ENCODE data around the gene P2RX2. TPM values are rescaled to one million over a fixed set of nuclear protein-coding genes. Genes with fewer than 3 reads are reported as not detected.
A peak's percentile ranks its signal among the peaks of the same experiment; 100 is the strongest.

P2RX2 gene
- polyA plus RNA-seq: 1 to 10 TPM; 1.4 to 2.2 TPM

- Histone ChIP-seq H3K27ac (ENCODE audit: low read depth in 2 of 2, low read length in 1 of 2) (no peak within 1 kb of the TSS), H3K4me3 (ENCODE audit: low read depth in 1 of 2, low read length in 2 of 2) (peak within 1 kb of the TSS in 1 of 2 donors; percentile 23), H3K36me3 (ENCODE audit: control insufficient read depth in 2 of 2, insufficient read depth in 2 of 2, low read length in 1 of 2) (no peaks in the 10 kb centered on the region), H3K4me1 (ENCODE audit: control insufficient read depth in 2 of 2, insufficient read depth in 2 of 2, low read length in 1 of 2) (peaks cover 15% of the 10 kb centered on the region in 2 donors), H3K27me3 (ENCODE audit: control insufficient read depth in 1 of 2, insufficient read depth in 2 of 2, low read length in 2 of 2) (peaks cover 2 to 19% of the 10 kb centered on the region in 2 donors), H3K9me3 (ENCODE audit: control insufficient read depth in 2 of 2, insufficient read depth in 1 of 2, low read depth in 1 of 2, low read length in 1 of 2) (peaks cover 0 to 11% of the 10 kb centered on the region in 2 donors)
- 2 to 5% methylated on average over 29 to 49 of the region's 49 CpGs for whole genome bisulfite sequencing, 2 donors
These were observed at the start of gene P2RX2 for GRCh38 chr12:132618683-132619043. P2RX2 (plus strand) TSS chr12:132618776; CDS start chr12:132618817, 41 bp downstream.

- WGBS, 2 donors: 88 to 90% methylated on average over 17 of the region's 17 CpGs
- no peaks in the 10 kb centered on the region for H3K27me3 ChIP-seq (ENCODE audit: control insufficient read depth in 1 of 2, insufficient read depth in 2 of 2, low read length in 2 of 2)
- no peaks in the 10 kb centered on the region for H3K4me1 ChIP-seq (ENCODE audit: control insufficient read depth in 2 of 2, insufficient read depth in 2 of 2, low read length in 1 of 2)
- H3K9me3 ChIP-seq (ENCODE audit: control insufficient read depth in 2 of 2, insufficient read depth in 1 of 2, low read depth in 1 of 2, low read length in 1 of 2): no peaks in the 10 kb centered on the region
- H3K36me3 ChIP-seq (ENCODE audit: control insufficient read depth in 2 of 2, insufficient read depth in 2 of 2, low read length in 1 of 2): peaks cover 3 to 37% of the 10 kb centered on the region in 2 donors
- no peak overlapping the region for H3K27ac ChIP-seq (ENCODE audit: low read depth in 2 of 2, low read length in 1 of 2)
- H3K4me3 ChIP-seq (ENCODE audit: low read depth in 1 of 2, low read length in 2 of 2): no peak overlapping the region
These were observed 49.6 kb upstream of the P2RX2 start for GRCh38 chr12:132568826-132569480.

DNA sequence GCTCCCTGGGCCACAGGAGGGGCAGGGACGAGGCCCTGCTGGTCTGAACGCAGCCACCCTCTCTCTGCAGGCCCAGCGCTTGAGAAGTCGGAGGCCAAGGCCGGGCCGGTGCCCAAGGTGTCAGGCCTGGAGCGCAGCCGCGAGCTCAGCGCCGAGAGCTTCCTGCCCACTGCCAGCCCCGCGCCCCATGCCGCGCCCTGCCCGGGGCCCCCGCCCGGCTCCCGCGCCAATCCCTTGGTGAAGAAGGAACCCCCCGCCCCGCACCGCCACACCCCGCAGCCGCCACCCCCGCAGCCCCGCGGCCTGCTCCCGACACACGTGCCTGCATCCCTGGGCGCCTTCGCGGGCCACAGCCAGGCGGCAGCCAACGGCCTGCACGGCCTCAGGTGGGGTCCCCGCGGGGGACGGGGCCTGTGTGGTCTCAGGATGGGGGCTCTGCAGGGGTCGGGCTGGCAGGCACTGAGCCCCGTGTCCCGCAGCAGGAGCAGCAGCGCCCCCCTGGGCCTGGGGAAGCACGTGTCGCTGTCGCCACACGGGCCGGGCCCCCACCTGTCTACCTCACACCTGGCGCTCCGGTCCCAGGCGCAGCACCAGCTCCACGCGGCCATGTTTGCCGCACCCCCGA, 48.6 kb upstream of the P2RX2 start:
- Histone ChIP-seq H3K4me3 (ENCODE audit: low read depth in 1 of 2, low read length in 2 of 2) (no peak overlapping the region), H3K9me3 (ENCODE audit: control insufficient read depth in 2 of 2, insufficient read depth in 1 of 2, low read depth in 1 of 2, low read length in 1 of 2) (no peaks in the 10 kb centered on the region), H3K4me1 (ENCODE audit: control insufficient read depth in 2 of 2, insufficient read depth in 2 of 2, low read length in 1 of 2) (no peaks in the 10 kb centered on the region), H3K27me3 (ENCODE audit: control insufficient read depth in 1 of 2, insufficient read depth in 2 of 2, low read length in 2 of 2) (no peaks in the 10 kb centered on the region), H3K27ac (ENCODE audit: low read depth in 2 of 2, low read length in 1 of 2) (no peak overlapping the region), H3K36me3 (ENCODE audit: control insufficient read depth in 2 of 2, insufficient read depth in 2 of 2, low read length in 1 of 2) (peaks cover 6 to 47% of the 10 kb centered on the region in 2 donors)
- 95 to 96% methylated on average over 49 to 55 of the region's 55 CpGs for WGBS, 2 donors

DNA sequence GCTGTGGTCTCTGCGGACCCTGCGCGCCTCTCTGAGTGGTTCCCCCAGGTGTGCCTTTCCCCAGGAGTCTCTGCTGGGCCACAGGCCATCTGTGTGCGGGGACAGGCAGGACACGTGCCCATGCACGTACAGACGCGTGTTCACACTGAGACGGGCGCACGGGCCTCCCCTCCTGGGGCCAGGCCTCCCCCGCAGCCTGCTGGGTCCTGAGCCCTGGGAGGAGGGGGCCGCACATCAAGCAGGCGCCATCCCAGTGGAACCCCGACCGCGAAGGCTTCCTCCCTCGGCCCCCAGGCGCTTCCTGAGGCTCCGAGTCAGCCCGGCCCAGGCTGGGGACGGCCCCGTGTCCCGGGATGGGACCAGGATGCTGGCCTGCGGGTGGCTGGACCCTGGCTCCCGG, 47.9 kb upstream of the P2RX2 start:
- H3K4me3 ChIP-seq (ENCODE audit: low read depth in 1 of 2, low read length in 2 of 2): no peak overlapping the region
- no peaks in the 10 kb centered on the region for H3K9me3 ChIP-seq (ENCODE audit: control insufficient read depth in 2 of 2, insufficient read depth in 1 of 2, low read depth in 1 of 2, low read length in 1 of 2)
- no peaks in the 10 kb centered on the region for H3K4me1 ChIP-seq (ENCODE audit: control insufficient read depth in 2 of 2, insufficient read depth in 2 of 2, low read length in 1 of 2)
- H3K27ac ChIP-seq (ENCODE audit: low read depth in 2 of 2, low read length in 1 of 2): no peak overlapping the region
- H3K27me3 ChIP-seq (ENCODE audit: control insufficient read depth in 1 of 2, insufficient read depth in 2 of 2, low read length in 2 of 2): no peaks in the 10 kb centered on the region
- 91 to 93% methylated on average over 26 of the region's 26 CpGs for WGBS, 2 donors
- peaks cover 6 to 47% of the 10 kb centered on the region in 2 donors for H3K36me3 ChIP-seq (ENCODE audit: control insufficient read depth in 2 of 2, insufficient read depth in 2 of 2, low read length in 1 of 2)

GRCh38 chr12:132571051-132571450, 47.5 kb upstream of the P2RX2 start:
- Histone ChIP-seq H3K4me1 (ENCODE audit: control insufficient read depth in 2 of 2, insufficient read depth in 2 of 2, low read length in 1 of 2) (no peaks in the 10 kb centered on the region), H3K4me3 (ENCODE audit: low read depth in 1 of 2, low read length in 2 of 2) (no peak overlapping the region), H3K36me3 (ENCODE audit: control insufficient read depth in 2 of 2, insufficient read depth in 2 of 2, low read length in 1 of 2) (peaks cover 6 to 49% of the 10 kb centered on the region in 2 donors), H3K27ac (ENCODE audit: low read depth in 2 of 2, low read length in 1 of 2) (no peak overlapping the region), H3K27me3 (ENCODE audit: control insufficient read depth in 1 of 2, insufficient read depth in 2 of 2, low read length in 2 of 2) (no peaks in the 10 kb centered on the region), H3K9me3 (ENCODE audit: control insufficient read depth in 2 of 2, insufficient read depth in 1 of 2, low read depth in 1 of 2, low read length in 1 of 2) (no peaks in the 10 kb centered on the region)
- WGBS, 2 donors: 94 to 96% methylated on average over 27 of the region's 27 CpGs

DNA sequence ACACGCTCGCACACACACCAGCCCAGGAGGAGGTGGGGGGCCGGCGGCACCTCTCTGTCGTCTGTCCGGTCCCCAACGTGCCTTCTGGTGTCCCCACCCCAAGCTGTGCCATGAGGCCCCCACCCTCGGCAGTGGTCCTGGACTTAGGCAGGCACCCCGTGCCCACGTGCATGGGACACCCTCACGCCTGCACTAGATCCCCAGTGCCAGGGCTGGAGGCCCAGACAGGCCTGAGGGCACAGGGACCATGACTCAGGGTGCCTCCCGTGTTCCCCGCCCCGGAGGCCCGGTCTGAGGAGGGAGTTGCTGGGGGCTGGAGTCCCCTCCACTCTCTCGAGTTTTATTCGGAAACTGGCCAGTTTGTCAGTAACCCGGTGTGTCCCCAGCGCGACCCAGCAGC, 47.0 kb upstream of the P2RX2 start:
- H3K4me3 ChIP-seq (ENCODE audit: low read depth in 1 of 2, low read length in 2 of 2): no peak overlapping the region
- no peaks in the 10 kb centered on the region for H3K9me3 ChIP-seq (ENCODE audit: control insufficient read depth in 2 of 2, insufficient read depth in 1 of 2, low read depth in 1 of 2, low read length in 1 of 2)
- 78 to 82% methylated on average over 18 to 20 of the region's 20 CpGs for WGBS, 2 donors
- no peaks in the 10 kb centered on the region for H3K4me1 ChIP-seq (ENCODE audit: control insufficient read depth in 2 of 2, insufficient read depth in 2 of 2, low read length in 1 of 2)
- peaks cover 4 to 51% of the 10 kb centered on the region in 2 donors for H3K36me3 ChIP-seq (ENCODE audit: control insufficient read depth in 2 of 2, insufficient read depth in 2 of 2, low read length in 1 of 2)
- no peak overlapping the region for H3K27ac ChIP-seq (ENCODE audit: low read depth in 2 of 2, low read length in 1 of 2)
- H3K27me3 ChIP-seq (ENCODE audit: control insufficient read depth in 1 of 2, insufficient read depth in 2 of 2, low read length in 2 of 2): no peaks in the 10 kb centered on the region

GRCh38 chr12:132572106-132572505, 46.5 kb upstream of the P2RX2 start:
- H3K9me3 ChIP-seq (ENCODE audit: control insufficient read depth in 2 of 2, insufficient read depth in 1 of 2, low read depth in 1 of 2, low read length in 1 of 2): no peaks in the 10 kb centered on the region
- no peak overlapping the region for H3K4me3 ChIP-seq (ENCODE audit: low read depth in 1 of 2, low read length in 2 of 2)
- 73 to 82% methylated on average over 25 to 26 of the region's 26 CpGs for WGBS, 2 donors
- no peak overlapping the region for H3K27ac ChIP-seq (ENCODE audit: low read depth in 2 of 2, low read length in 1 of 2)
- no peaks in the 10 kb centered on the region for H3K27me3 ChIP-seq (ENCODE audit: control insufficient read depth in 1 of 2, insufficient read depth in 2 of 2, low read length in 2 of 2)
- no peaks in the 10 kb centered on the region for H3K4me1 ChIP-seq (ENCODE audit: control insufficient read depth in 2 of 2, insufficient read depth in 2 of 2, low read length in 1 of 2)
- H3K36me3 ChIP-seq (ENCODE audit: control insufficient read depth in 2 of 2, insufficient read depth in 2 of 2, low read length in 1 of 2): peaks cover 2 to 55% of the 10 kb centered on the region in 2 donors

GRCh38 chr12:132572801-132573760, 45.5 kb upstream of the P2RX2 start:
- 92% methylated on average over 30 to 36 of the region's 36 CpGs for WGBS, 2 donors
- no peaks in the 10 kb centered on the region for H3K4me1 ChIP-seq (ENCODE audit: control insufficient read depth in 2 of 2, insufficient read depth in 2 of 2, low read length in 1 of 2)
- H3K27me3 ChIP-seq (ENCODE audit: control insufficient read depth in 1 of 2, insufficient read depth in 2 of 2, low read length in 2 of 2): no peaks in the 10 kb centered on the region
- peaks cover 2 to 55% of the 10 kb centered on the region in 2 donors for H3K36me3 ChIP-seq (ENCODE audit: control insufficient read depth in 2 of 2, insufficient read depth in 2 of 2, low read length in 1 of 2)
- no peaks in the 10 kb centered on the region for H3K9me3 ChIP-seq (ENCODE audit: control insufficient read depth in 2 of 2, insufficient read depth in 1 of 2, low read depth in 1 of 2, low read length in 1 of 2)
- no peak overlapping the region for H3K4me3 ChIP-seq (ENCODE audit: low read depth in 1 of 2, low read length in 2 of 2)
- H3K27ac ChIP-seq (ENCODE audit: low read depth in 2 of 2, low read length in 1 of 2): no peak overlapping the region

DNA sequence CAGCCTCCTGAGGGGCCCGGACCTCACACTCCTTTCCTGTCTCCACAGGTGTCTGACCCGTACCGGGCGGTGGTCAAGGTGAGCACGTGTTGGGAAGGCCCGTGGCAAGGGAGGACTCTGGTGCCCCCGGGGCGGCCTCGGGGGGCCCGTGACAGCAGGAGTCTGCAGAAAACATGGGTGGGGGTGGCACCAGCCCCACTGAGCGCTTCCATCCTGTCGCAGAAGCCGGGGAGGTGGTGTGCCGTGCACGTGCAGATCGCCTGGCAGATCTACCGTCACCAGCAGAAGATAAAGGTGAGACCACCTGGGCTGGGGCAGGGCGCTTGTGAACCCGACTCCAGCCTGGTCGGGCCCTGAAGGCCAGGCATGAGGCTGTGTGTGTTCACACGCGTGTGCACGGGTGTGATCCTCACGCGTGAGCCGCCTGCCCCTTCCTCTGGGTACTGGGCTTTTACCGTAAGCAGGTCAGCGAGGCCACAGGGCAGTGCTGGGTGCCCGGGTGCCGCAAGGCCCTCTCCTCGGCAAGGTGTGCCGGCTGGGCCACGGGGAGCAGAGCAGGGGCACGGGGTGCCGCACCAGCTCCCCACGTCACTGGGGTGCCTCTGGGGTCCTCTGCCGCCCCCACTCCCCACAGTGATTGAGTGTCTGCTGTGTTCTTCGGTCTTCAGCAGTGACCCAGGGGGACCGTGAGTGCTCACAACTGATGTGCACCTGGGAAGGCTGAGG, 44.1 kb upstream of the P2RX2 start:
- no peaks in the 10 kb centered on the region for H3K27me3 ChIP-seq (ENCODE audit: control insufficient read depth in 1 of 2, insufficient read depth in 2 of 2, low read length in 2 of 2)
- H3K27ac ChIP-seq (ENCODE audit: low read depth in 2 of 2, low read length in 1 of 2): no peak overlapping the region
- WGBS, 2 donors: 95 to 97% methylated on average over 39 of the region's 39 CpGs
- peaks cover 5 to 57% of the 10 kb centered on the region in 2 donors for H3K36me3 ChIP-seq (ENCODE audit: control insufficient read depth in 2 of 2, insufficient read depth in 2 of 2, low read length in 1 of 2)
- H3K4me1 ChIP-seq (ENCODE audit: control insufficient read depth in 2 of 2, insufficient read depth in 2 of 2, low read length in 1 of 2): peaks cover 0 to 3% of the 10 kb centered on the region in 2 donors
- H3K4me3 ChIP-seq (ENCODE audit: low read depth in 1 of 2, low read length in 2 of 2): no peak overlapping the region
- H3K9me3 ChIP-seq (ENCODE audit: control insufficient read depth in 2 of 2, insufficient read depth in 1 of 2, low read depth in 1 of 2, low read length in 1 of 2): no peaks in the 10 kb centered on the region
